Measurements from ENCODE around the gene SCMH1. TPM values are rescaled to one million over a fixed set of nuclear protein-coding genes. Genes with fewer than 3 reads are reported as not detected.

SCMH1 gene
- total and polyA plus RNA-seq, 2 experiments from 2014 or later, result 15.0 to 19.4 TPM

- Histone ChIP-seq H3K27ac (ENCODE audit: low read depth) (no peak overlapping the region), H3K79me2 (replicated peaks; ENCODE audit: insufficient read depth) (no peaks in the 10 kb centered on the region; the same call in 1 of the 2 replicates), H4K20me1 (replicated peaks; ENCODE audit: insufficient read depth) (peaks cover 11% of the 10 kb centered on the region; the same call in 1 of the 2 replicates), H3K36me3 (ENCODE audit: insufficient read depth) (peaks cover 34% of the 10 kb centered on the region), H3K27me3 (ENCODE audit: insufficient read depth) (no peaks in the 10 kb centered on the region), H3K4me2 (no peak overlapping the region), H3K9me2 (ENCODE audit: insufficient read depth) (no peaks in the 10 kb centered on the region), H3K4me1 (ENCODE audit: insufficient read depth) (no peaks in the 10 kb centered on the region), H3F3A (replicated peaks; ENCODE audit: low read depth) (no peaks in the 10 kb centered on the region; the same call in 1 of the 2 replicates), H2AFZ (no peak overlapping the region), H3K4me3 (no peak overlapping the region)
- DNase-seq (ENCODE audit: low spot score) (no peak), ATAC-seq (no peak)
- Mint-ChIP-seq H3K9me3 (no peaks in the 10 kb centered on the region; the same call in 2 of the 3 replicates), H3K4me1 (no peaks in the 10 kb centered on the region), H3K27ac (no peak overlapping the region), H3K4me3 (no peak overlapping the region), H3K27me3 (ENCODE audit: insufficient read depth, low read depth, poor library complexity) (peaks cover 12% of the 10 kb centered on the region), H3K36me3 (ENCODE audit: low read depth) (peaks cover 73% of the 10 kb centered on the region)
- TF ChIP-seq, protein P1, sequence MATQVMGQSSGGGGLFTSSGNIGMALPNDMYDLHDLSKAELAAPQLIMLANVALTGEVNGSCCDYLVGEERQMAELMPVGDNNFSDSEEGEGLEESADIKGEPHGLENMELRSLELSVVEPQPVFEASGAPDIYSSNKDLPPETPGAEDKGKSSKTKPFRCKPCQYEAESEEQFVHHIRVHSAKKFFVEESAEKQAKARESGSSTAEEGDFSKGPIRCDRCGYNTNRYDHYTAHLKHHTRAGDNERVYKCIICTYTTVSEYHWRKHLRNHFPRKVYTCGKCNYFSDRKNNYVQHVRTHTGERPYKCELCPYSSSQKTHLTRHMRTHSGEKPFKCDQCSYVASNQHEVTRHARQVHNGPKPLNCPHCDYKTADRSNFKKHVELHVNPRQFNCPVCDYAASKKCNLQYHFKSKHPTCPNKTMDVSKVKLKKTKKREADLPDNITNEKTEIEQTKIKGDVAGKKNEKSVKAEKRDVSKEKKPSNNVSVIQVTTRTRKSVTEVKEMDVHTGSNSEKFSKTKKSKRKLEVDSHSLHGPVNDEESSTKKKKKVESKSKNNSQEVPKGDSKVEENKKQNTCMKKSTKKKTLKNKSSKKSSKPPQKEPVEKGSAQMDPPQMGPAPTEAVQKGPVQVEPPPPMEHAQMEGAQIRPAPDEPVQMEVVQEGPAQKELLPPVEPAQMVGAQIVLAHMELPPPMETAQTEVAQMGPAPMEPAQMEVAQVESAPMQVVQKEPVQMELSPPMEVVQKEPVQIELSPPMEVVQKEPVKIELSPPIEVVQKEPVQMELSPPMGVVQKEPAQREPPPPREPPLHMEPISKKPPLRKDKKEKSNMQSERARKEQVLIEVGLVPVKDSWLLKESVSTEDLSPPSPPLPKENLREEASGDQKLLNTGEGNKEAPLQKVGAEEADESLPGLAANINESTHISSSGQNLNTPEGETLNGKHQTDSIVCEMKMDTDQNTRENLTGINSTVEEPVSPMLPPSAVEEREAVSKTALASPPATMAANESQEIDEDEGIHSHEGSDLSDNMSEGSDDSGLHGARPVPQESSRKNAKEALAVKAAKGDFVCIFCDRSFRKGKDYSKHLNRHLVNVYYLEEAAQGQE (IDR thresholded peaks at IDR 0.05; ENCODE audit: unreplicated experiment), result no peak
- TF ChIP-seq JUNB (IDR thresholded peaks at IDR 0.05; ENCODE audit: unreplicated experiment) (no peak), ZNF331 (CRISPR knock-in tag; IDR thresholded peaks at IDR 0.05; ENCODE audit: low read depth) (no peak)
- TF ChIP-seq, protein P2, sequence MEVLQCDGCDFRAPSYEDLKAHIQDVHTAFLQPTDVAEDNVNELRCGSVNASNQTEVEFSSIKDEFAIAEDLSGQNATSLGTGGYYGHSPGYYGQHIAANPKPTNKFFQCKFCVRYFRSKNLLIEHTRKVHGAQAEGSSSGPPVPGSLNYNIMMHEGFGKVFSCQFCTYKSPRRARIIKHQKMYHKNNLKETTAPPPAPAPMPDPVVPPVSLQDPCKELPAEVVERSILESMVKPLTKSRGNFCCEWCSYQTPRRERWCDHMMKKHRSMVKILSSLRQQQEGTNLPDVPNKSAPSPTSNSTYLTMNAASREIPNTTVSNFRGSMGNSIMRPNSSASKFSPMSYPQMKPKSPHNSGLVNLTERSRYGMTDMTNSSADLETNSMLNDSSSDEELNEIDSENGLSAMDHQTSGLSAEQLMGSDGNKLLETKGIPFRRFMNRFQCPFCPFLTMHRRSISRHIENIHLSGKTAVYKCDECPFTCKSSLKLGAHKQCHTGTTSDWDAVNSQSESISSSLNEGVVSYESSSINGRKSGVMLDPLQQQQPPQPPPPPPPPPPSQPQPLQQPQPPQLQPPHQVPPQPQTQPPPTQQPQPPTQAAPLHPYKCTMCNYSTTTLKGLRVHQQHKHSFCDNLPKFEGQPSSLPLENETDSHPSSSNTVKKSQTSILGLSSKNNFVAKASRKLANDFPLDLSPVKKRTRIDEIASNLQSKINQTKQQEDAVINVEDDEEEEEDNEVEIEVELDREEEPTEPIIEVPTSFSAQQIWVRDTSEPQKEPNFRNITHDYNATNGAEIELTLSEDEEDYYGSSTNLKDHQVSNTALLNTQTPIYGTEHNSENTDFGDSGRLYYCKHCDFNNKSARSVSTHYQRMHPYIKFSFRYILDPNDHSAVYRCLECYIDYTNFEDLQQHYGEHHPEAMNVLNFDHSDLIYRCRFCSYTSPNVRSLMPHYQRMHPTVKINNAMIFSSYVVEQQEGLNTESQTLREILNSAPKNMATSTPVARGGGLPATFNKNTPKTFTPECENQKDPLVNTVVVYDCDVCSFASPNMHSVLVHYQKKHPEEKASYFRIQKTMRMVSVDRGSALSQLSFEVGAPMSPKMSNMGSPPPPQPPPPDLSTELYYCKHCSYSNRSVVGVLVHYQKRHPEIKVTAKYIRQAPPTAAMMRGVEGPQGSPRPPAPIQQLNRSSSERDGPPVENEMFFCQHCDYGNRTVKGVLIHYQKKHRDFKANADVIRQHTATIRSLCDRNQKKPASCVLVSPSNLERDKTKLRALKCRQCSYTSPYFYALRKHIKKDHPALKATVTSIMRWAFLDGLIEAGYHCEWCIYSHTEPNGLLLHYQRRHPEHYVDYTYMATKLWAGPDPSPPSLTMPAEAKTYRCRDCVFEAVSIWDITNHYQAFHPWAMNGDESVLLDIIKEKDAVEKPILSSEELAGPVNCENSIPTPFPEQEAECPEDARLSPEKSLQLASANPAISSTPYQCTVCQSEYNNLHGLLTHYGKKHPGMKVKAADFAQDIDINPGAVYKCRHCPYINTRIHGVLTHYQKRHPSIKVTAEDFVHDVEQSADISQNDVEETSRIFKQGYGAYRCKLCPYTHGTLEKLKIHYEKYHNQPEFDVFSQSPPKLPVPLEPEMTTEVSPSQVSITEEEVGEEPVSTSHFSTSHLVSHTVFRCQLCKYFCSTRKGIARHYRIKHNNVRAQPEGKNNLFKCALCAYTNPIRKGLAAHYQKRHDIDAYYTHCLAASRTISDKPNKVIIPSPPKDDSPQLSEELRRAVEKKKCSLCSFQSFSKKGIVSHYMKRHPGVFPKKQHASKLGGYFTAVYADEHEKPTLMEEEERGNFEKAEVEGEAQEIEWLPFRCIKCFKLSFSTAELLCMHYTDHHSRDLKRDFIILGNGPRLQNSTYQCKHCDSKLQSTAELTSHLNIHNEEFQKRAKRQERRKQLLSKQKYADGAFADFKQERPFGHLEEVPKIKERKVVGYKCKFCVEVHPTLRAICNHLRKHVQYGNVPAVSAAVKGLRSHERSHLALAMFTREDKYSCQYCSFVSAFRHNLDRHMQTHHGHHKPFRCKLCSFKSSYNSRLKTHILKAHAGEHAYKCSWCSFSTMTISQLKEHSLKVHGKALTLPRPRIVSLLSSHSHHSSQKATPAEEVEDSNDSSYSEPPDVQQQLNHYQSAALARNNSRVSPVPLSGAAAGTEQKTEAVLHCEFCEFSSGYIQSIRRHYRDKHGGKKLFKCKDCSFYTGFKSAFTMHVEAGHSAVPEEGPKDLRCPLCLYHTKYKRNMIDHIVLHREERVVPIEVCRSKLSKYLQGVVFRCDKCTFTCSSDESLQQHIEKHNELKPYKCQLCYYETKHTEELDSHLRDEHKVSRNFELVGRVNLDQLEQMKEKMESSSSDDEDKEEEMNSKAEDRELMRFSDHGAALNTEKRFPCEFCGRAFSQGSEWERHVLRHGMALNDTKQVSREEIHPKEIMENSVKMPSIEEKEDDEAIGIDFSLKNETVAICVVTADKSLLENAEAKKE (CRISPR knock-in tag; IDR thresholded peaks at IDR 0.05), result no peak
Observed at GRCh38 chr1:41013024-41013423, 229.1 kb downstream of the SCMH1 start.
